ENCODE data around the gene UCP2.
"Not testable (repeated sequence)": the region's sequence is repeated elsewhere in the genome, so short reads cannot be mapped to it uniquely, and the experiment has no call there.

UCP2 gene

GRCh38 chr11:73996161-73996747 is 13.6 kb upstream of the UCP2 start:
- in situ Hi-C loops (cut with MboI; ENCODE audit: low sequenced_read_pairs) = no loop called here

GRCh38 chr11:73995731-73996130 is 13.1 kb upstream of the UCP2 start:
- in situ Hi-C loops (cut with MboI; ENCODE audit: low sequenced_read_pairs) = no loop called here

- in situ Hi-C loops (cut with MboI; ENCODE audit: low sequenced_read_pairs) = no loop called here
Measured at GRCh38 chr11:73995247-73995646, 12.6 kb upstream of the UCP2 start.

GRCh38 chr11:73991471-73992006 is 8.9 kb upstream of the UCP2 start:
- in situ Hi-C loops (cut with MboI; ENCODE audit: low sequenced_read_pairs) = no loop called here

- in situ Hi-C loops (cut with MboI; ENCODE audit: low sequenced_read_pairs) = no loop called here
Measured at GRCh38 chr11:73990730-73991129, 8.1 kb upstream of the UCP2 start.

- in situ Hi-C loops (cut with MboI; ENCODE audit: low sequenced_read_pairs) = no loop called here
Measured at GRCh38 chr11:73989156-73989555, 6.5 kb upstream of the UCP2 start.

- in situ Hi-C loops (cut with MboI; ENCODE audit: low sequenced_read_pairs) = no loop called here
Measured at GRCh38 chr11:73988227-73988626, 5.6 kb upstream of the UCP2 start.

- in situ Hi-C loops (cut with MboI; ENCODE audit: low sequenced_read_pairs) = not testable (repeated sequence)
Measured at GRCh38 chr11:73985661-73986060, 3.0 kb upstream of the UCP2 start.

- in situ Hi-C loops (cut with MboI; ENCODE audit: low sequenced_read_pairs) = no loop called here
Measured at GRCh38 chr11:73983741-73984538, 1.3 kb upstream of the UCP2 start.

- in situ Hi-C loops (cut with MboI; ENCODE audit: low sequenced_read_pairs) = no loop called here
Measured at GRCh38 chr11:73982990-73983740, 522 bp upstream of the UCP2 start.

GRCh38 chr11:73981051-73981805 is 1.4 kb downstream of the UCP2 start:
- in situ Hi-C loops (cut with MboI; ENCODE audit: low sequenced_read_pairs) = no loop called here

GRCh38 chr11:73980001-73980961 is 2.4 kb downstream of the UCP2 start:
- in situ Hi-C loops (cut with MboI; ENCODE audit: low sequenced_read_pairs) = no loop called here

- in situ Hi-C loops (cut with MboI; ENCODE audit: low sequenced_read_pairs) = no loop called here
Measured at GRCh38 chr11:73978576-73979086, 4.0 kb downstream of the UCP2 start.

- in situ Hi-C loops (cut with MboI; ENCODE audit: low sequenced_read_pairs) = no loop called here
Measured at GRCh38 chr11:73977856-73978519, 4.7 kb downstream of the UCP2 start.

GRCh38 chr11:73976451-73977151 is 6.0 kb downstream of the UCP2 start:
- in situ Hi-C loops (cut with MboI; ENCODE audit: low sequenced_read_pairs) = no loop called here

GRCh38 chr11:73975479-73975757 is 7.2 kb downstream of the UCP2 start:
- in situ Hi-C loops (cut with MboI; ENCODE audit: low sequenced_read_pairs) = no loop called here

- in situ Hi-C loops (cut with MboI; ENCODE audit: low sequenced_read_pairs) = loop anchor here (25.0 kb wide), 2 partner anchors 287 to 462 kb away; no protein-coding TSS in a partner anchor
Measured at GRCh38 chr11:73974604-73975478, 7.8 kb downstream of the UCP2 start.
